HG03103 (cell line): ENCODE results near the gene SLC43A1.

Source experiments
- ATAC-seq: cut with Tn5 transposase; IDR thresholded peaks from one replicate; pipeline ENCODE4 v1.9.1; 2021; ENCODE audit warnings: low read depth; ENCODE audit not compliant: unreplicated experiment

SLC43A1 gene

DNA sequence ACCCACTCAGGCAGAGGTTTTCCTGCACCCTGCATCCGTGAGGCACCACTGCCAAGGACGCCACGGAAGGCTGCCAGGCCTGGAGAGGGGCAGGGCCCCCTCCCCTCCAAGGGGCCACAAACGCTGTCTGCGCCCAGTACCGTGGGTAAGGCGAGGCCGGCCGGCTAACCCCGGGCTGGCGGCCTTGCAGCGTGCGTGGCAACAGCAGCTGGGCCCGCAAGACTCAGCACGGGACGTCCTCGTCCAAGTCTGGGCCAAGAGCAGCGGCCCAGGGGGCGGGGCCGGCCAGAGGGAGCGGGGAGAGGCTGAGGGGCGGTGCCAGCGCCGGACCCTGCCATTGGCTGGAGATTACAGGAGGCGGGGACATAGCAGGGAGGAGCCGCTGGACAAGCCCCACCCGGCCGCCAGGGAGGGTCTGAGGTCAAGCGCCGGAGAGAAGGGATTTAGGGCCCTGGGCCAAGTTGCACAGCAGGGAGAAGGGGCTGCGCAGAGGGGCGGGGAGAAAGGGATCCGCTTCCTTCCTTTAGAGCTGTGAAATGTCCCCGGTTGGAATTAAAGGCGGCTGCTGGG lies 16.0 kb downstream of the SLC43A1 start:
- ATAC-seq = peak; percentile 95

DNA sequence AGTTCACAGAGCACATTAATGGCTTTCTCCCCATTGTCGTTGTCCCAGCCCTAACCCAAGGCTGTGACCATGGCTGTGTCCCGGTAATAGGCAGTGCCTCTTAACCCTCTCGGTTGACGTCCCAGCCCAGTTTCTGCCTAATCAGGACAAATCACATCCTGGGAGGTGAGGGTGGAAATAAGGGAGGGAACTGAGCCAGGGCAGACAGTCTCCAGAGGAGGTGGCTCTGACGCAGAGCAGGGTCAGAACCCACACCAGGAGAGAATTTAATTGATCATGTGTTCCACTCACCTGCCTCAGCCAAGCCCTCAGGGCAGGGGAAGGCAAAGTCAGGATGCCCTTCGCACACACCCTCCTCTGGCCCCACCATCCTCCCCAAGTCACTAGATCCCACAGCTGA lies 17.0 kb downstream of the SLC43A1 start:
- no peak for ATAC-seq

DNA sequence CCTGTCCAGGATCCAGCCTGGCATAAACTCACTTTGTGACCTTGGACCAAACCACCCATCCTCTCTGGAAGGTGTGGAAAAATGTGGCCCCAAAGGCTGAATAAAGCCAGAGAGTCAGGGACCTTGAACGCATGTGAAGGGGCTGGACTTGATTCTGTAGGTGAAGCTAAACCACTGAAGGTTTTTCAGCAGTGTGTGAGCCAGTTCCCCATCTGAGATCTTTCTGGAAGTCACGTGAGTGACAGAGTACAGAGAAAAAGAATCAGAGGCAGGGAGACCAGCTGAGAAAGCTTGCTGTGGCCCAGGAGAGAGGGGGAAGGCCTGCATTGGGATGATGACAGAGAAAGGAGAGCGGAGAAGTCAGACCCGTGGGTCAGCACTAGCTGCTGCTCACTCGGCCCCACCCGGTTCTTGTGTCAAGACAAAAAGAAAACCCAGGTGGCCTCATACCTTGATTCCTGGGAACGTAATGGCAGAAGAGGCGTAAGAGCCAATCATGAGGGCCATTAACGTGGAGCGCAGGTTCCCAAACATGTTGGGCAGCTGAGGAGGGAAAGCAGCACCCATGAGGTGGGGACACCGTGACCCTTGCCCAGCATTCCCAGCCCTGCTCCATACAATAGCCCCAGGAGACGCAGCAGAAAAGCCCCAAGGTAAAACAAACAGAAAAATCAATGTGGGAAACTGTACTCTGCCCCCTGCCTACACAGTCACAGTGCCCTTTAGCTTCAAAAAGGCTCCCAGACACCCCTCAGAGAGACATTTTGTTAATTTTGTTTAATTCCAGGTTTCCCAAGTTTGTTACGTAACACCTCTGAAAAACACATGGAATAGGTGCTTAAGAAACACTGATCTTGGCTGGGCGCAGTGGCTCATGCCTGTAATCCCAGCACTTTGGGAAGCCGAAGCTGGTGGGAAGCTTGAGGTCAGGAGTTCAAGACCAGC lies 17.9 kb downstream of the SLC43A1 start:
- no peak for ATAC-seq

DNA sequence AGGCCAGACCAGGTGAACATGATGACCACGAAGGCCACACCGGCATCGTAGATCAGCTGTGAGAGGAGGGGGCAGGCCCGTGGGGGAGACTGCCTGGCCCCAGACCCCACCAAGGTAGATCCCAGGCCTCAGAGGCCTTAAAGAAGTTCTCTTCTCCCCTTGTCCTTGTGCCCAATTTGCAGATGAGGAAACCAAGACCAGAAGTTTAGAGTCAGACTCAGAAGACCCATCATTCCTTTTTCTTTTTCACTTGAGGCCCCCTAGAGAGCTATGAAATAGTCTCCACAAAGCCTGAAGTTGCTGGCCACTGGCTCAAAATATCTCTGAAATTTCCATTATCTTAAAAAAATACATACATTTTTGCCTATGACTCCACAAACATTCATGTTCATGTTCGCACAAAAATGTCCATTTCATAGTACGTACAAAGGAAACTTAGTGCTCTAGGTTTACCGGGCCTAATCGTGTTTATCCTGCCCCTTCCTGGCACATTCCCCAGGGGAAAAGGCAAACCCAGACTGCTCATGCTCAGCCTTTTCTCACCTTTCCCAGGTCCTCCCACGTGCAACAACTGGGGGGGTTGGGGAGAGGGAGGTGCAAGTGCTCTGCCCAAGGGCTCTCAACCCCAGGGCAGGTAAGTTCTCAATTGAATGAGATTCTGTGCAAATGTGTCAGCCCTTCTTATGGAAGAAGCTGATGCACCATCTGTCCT lies 19.2 kb downstream of the SLC43A1 start:
- ATAC-seq = no peak

DNA sequence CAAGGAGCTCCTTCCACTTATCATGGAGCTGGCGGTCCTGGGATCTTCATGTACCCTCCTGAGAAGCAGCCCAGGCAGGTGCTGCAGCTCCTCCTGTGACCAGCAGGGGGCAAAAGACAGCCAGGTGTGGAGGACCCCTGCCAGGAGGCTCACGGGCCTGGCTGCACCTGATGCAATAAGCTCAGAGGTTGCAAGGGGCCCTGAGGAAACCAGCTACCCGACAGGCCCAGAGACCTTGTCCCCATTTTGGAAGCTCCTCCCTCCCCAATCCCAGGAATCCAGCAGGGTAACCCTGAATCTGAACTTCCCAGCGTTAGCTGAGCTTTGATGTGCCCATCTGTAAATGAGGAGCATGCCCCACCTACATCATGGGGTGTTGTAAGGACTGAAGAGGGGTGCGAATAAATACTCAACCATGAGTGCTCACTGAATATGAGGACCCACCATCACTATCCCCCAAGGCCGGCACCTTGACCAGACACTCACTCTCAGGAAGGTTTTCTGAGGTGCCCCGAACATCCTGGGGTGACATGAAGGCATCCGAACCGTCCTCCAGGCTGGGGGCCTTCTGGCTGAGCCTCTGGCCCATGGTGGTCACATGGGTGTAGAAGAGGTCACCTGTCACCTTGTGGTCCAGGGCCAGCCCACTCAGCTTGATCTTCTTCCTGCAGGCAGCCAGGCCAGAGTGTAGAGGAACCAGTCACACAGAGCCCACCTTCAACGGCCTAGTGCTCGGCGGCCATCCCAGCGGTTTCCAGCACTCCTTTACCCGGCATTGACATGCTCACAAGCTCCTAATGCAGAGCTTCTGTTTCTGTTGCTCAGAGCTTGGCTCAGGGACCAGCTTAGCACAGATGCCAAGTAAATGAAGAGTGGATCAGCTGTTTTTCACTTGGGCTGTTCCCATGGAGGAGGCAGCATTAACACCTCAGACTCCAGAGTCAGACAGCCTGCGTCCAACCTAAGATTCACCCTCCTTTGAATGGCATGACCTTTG lies 21.7 kb downstream of the SLC43A1 start:
- ATAC-seq = peak; percentile 73

DNA sequence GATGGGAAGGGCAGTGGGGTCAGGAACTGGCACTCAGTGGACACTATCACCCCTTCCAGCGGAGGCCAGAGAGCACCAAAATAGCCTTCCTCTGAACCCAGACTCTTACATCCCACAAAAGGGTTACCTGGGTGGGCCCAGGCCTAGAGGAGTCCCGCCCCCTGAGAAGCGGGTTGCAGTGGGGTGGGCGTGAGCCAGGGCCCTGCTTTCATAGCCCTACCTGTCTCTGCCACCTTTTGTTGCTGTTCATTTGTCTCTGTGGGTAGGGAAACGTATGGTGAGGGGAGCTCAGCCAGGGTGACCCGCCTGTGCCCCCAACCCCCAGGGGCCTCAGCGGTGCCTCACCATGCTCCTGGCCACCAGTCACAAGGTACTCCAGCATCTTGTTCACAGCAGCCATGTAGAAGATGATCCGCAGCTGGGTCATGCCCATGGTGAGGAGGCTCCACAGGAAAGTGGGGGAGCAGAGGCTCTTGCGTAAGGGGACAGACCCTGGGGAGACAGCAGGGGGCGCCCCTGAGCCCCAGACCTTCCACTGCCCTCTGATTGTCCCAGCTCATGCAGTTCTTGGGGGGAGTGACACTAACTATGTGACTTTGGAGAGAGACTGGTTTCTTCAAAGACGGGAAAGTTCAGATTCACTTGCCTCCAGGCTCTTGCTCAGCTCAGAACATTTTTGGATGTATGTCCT lies 24.0 kb downstream of the SLC43A1 start:
- ATAC-seq = no peak

DNA sequence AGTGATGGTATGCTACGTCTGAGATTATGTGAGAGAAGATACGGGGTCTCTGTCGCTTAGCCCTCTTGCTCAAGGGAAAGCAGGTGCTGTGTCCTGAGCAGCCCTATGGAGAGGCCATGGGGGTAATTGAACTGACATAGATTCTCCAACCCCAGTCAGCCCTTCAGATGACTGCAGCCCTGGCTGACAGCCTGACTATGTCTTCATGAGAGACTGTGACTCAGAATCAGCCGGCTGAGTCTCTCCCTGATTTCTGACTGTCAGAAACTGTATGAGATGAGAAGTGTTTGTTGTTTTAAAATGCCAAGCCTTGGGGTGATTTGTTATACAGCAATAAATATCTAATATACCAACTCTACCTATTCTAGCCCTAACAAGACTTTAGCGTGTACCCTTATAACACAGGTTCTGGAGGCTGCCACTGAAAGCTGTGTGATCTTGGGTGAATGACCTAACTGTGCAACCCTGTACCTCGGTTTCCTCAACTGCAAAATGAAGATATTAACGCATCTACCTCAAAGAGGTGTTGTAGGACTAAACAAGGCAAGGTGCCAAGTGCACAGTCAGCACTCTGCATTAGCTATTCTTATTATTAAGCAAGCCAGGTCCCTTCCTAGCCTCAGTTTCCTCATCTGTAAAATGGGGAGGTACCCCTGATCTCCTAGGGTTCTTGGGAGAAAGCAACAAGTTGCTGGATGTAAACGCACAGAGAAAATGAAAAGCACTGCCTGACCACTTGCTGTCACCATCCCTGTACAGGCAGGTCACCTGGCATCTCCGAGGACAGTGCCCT lies 24.9 kb downstream of the SLC43A1 start:
- no peak for ATAC-seq

DNA sequence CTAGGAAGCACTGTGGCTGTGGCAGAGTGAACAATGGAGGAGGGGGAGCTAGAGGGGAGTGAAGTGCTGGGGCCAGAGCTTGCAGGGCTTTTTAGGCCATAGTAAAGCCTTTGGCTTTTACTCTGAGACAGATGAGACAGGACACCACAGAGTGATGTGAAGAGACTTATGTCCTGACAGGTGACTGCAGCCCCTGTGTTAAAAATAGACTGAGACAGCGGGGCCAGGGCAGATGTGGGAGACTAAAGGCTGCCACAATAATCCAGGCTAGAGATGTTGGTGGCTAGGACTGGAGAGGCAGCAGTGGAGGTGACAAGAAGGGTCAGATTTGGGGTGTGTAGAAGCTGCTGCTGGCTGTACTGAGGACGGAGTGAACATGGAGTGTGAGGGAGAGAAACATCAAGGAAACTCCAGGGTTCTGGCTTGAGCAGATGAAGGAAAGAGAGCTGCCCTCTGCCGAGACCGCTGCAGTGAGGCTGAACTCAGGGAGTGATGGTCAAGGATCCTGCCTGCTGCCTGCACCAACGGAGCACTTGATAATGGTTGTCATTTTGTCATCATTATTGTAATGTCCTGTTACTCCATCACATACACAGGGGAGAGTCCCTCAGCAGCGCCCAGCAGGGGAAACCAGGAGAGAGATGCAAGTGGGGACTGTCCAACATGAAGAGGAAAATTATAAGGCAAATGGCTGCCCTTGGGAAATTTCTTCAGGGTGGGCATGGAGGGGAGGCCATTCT lies 27.4 kb downstream of the SLC43A1 start:
- no peak for ATAC-seq

DNA sequence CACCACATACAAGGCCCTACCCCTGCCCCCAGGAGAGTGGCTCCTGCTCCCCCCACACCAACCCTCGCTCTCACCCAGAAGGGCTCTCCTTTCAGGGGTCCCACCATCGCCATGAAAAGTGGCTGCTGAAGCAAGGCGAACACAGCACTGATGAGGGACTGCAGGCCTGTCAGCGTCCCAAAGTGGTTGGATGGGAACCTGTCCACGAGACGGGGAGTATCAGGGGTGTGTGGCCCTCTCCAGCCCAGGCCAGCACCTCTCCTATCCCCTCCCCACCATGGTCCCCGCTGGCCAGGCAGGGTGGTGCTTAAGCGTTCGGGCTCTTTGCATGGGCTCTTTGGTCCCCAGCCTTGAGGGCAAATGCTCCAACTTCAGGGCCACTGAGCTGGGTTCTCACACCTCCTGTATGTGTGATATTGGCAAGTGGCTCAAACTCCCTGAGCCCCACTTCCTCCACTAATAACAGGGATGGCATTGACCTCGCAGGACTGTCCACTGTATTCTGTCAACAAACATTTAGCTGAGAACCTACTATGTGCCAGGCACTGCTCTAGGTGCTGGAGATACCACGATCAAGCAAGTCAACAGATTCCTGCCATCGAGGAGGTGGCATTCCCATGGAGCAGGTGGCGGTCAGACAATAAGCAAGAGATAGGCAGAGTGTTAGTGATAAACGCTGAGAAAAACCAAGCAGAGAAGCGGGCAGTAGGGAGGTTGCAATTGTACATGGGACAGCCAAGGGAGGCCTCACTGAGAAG lies 28.3 kb downstream of the SLC43A1 start:
- ATAC-seq = no peak

DNA sequence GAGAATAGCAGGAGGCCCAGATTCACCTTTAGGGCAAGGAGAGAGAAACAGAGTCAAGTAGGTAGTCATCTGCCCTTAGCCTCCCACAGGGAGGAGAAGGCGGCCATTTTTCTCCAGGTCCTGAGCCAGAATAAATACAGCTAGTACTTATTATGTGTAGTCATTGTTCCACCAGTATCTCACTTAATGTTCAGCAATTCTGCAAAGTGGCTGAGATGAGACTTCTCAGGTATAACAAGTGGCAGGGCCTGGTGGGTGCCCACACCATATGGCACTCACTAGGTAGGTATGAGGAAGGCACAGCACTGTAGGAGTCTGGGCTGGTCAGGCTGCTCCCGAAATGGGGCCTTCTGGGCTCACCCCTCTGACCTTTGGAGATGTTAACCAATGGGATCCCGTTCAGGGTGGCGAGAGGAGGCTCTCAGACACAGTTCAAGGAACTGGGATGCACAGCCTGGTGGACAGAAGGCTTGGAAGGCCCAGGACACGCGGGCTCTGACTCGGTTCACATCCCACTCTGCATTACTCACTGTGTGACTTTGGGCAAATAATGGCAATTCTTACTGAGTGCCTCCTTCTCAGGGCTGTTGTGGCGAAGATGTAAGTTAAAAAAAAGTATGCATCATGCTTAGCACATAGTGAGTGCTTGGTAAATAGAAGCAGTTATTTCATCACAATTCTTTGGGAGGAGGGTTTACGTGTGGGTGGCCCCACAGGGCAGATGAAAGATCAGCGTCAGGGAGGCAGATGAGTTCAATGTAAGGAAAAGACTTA lies 30.1 kb downstream of the SLC43A1 start:
- ATAC-seq = no peak

DNA sequence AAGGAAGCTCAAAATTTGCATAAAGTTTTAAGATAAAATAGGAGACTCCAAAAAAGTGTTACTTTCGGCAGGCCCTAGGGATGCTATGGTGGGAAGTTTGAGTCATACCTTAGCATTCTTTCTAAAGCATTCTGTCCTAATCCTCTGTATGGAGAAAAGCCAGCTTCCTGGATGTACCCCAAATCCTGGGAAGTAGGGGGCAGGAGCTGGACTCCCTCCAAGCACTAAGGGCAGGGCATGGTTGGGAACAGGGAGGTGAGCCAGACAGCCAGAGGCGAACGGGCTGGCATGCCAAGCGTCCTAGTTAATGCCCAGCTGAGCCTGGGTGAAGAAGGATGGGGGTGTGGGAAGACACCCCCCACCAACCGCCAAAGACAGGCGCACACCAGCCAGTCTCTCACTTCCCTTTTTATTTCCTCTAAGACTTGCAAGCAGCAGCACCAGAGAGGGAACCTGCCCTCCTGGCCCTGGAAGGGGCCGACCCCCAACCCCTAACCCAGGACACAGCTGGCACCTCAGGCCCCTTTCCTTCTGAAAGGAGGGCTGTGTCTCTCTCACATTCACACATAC lies 31.3 kb downstream of the SLC43A1 start:
- no peak for ATAC-seq

DNA sequence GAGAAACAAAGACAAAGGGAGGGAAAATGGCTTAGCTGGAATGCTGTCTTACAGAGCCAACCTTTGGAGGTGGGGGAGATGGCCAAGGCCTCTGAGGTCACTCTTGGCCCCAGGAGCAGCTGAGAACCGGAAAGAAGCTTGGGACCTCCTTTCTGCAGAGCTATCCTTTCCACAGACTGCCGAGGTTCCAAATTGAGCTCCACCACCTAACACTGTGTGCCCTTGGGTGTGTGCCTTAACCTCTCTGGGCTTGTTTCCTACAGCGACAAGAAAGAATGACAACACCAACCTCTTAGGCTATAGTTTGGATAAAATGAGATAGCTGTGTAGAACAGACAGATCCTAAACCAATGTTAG lies 32.0 kb downstream of the SLC43A1 start:
- no peak for ATAC-seq

DNA sequence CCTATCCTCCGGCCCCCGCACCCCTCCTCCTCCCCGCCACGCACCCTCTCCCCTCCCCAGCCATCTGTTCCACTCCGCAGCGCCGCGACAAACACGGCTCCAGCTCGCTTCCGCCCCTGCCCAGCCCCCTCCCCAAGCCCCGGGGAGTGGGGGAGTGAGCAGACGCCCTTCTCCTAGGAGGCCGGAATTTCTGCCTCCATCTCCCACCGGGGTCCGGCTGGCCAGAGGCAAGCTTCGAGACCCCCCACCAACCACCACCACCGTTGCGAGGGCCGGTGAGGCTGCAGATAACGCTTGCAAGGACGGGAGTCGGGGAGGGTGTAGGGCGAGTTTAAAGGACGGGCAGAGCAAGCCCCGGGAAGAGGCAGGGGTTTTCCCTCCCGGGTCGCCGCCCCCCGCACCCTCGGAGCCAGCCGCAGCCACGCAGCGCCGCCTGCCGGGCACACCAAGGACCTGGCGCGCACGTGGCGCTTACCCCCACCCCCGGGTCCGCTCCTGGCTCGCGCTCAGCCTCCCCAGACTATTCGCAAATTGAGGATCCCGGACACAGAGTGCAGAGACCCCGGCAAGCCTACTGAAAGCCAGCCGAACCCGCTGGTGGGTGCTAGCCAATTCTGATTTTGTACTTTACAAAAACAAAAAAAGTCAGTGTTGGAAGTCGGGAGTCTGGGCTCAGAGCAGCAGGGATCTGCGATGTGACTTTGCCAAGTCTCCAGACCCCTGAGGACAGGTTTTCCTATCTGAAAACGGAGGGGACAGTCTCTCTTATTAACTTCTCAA lies 32.5 kb downstream of the SLC43A1 start:
- ATAC-seq = no peak

DNA sequence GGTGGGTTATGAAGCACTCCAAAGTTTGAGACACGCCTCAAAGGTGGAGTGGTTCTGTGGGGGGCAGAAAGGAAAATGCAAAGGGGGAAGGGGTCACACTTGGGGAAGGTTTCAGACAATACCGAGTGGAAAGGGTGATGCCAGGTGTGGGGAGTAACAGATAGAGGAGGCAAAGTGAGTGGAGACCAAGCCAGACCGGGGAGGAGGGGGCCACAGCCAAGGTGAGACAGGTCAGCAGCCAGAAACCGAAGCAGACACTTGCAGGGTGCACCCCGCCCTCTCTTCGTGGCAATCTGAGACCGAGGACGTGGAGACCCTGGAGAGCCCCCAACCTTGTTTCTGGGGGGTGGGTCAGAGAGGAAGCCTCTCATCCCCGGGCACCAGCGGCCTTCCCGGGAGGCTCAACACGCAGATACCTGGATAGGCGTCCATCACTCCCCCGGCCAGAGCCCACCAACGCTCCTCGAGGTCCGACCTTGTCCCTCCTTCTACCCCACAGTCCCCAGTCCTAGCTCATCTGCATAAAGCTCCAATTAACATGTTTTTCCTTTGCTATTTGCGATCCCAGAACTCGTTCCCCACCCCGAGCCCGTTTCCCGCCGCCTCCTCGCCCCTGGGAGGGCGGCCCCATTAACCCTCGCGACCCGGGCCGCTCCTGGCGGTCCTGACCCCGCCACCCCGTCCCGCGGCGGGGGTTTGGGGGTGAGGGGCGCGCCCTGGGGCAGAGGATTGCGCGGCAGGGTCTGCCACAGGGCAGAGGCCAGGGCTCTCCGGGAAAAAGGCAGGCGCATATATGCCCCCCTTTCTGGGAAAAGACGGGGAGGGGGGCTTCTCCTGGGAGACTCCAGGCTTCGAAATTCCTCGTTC lies 33.4 kb downstream of the SLC43A1 start:
- no peak for ATAC-seq

DNA sequence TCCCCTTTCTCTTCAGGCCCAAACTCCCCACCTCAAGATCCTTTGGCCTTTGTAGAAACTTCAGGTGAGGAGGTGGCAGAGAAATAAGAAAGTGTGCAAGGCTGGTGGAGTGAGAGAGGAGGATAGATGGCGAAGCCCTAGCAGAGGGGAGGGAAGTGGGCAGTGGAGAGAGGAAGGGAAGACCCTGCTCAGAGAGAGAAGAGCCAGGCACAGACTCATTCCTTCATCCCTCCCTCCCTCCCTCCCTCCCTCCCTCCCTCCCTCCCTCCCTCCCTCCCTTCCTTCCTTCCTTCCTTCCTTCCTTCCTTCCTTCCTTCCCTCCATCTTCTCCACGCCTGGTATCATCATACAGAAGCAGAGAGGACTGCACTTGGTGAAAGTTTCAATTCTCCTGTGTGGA lies 34.2 kb downstream of the SLC43A1 start:
- no peak for ATAC-seq
